Ovary (tissue), 3 donors: Measurements from ENCODE around the gene C2CD4C.

ENCODE experiments used
- EP300 ChIP-seq: sonication (generic); formaldehyde crosslinking; IDR thresholded peaks from one replicate; pipeline ENCODE4 v1.6.1; 2017; ENCODE audit warnings: antibody characterized with exemption
- POLR2A ChIP-seq: fragments of 450-650 bp; IDR thresholded peaks from one replicate; pipeline ENCODE4 v1.6.1; 2017; ENCODE audit warnings: antibody characterized with exemption, mild to moderate bottlenecking, moderate library complexity
- TF ChIP-seq, protein P1 (sequence below), 3 donors: fragments of 450-650 bp in 2 of 3; fragments of 200-600 bp in 1 of 3; IDR thresholded peaks; one replicate each; pipeline versions ENCODE4 v1.5.1 to v1.8.0; 2016 to 2022; ENCODE audit warnings: antibody characterized with exemption in 3 of 3, mild to moderate bottlenecking in 1 of 3
- donor health status: DM: no; HTN: no; CAD: no.

- TF ChIP-seq, protein P1, sequence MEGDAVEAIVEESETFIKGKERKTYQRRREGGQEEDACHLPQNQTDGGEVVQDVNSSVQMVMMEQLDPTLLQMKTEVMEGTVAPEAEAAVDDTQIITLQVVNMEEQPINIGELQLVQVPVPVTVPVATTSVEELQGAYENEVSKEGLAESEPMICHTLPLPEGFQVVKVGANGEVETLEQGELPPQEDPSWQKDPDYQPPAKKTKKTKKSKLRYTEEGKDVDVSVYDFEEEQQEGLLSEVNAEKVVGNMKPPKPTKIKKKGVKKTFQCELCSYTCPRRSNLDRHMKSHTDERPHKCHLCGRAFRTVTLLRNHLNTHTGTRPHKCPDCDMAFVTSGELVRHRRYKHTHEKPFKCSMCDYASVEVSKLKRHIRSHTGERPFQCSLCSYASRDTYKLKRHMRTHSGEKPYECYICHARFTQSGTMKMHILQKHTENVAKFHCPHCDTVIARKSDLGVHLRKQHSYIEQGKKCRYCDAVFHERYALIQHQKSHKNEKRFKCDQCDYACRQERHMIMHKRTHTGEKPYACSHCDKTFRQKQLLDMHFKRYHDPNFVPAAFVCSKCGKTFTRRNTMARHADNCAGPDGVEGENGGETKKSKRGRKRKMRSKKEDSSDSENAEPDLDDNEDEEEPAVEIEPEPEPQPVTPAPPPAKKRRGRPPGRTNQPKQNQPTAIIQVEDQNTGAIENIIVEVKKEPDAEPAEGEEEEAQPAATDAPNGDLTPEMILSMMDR (IDR thresholded peaks at IDR 0.05): no peak
- no peak for TF ChIP-seq POLR2A
- TF ChIP-seq EP300: no peak
These were observed 13.4 kb upstream of the C2CD4C start for GRCh38 chr19:422213-422916.
